ENCODE measurements around the gene POGZ.

The POGZ gene

GRCh38 chr1:151369621-151370048 lies 89.7 kb downstream of the POGZ start:
- no peak for DNase-seq

GRCh38 chr1:151369302-151369610 lies 90.0 kb downstream of the POGZ start:
- DNase-seq = no peak

DNA sequence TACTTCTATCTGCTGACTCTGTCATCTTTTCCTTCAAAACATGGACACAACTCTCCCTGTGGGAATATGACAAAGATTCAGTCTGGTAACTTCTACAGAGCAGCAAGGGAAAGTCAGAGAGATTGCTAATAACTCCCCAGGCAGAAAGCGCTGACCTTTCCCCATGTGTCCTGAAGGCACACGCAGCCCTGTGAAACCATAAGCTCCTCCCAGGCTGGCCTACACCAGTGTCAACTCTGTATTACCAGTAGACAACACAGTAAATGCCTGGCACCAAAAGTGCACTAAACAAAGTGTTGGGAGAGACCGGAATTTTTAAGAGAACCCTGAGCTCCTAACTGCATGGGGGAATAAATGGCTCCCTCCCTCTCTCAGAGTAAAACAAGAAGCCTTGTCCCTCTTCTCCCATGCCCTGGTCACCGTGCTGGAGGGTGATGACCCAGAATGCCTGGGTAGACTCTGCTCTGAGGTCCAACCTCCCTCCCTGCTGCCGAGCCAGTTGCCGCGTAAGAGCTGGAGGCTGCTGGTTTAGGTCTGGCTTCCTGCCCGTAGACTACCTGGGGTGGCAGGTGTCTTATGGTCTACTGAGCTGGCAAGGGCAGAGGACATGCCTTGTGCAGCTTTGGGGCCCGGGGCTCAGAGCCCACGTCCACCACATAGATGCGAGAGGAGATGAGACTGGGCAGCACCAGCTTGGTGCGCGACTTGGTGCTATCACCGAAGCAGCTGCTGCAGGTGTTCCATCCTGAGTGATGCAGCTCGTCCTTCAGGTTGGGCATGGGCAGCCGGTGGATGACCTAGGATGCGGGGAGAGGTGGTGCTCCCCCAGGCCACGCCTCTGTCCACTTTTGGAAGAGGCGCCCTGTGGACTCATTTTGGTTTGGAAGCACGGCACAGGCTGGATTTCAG lies 90.6 kb downstream of the POGZ start:
- no peak for DNase-seq

DNA sequence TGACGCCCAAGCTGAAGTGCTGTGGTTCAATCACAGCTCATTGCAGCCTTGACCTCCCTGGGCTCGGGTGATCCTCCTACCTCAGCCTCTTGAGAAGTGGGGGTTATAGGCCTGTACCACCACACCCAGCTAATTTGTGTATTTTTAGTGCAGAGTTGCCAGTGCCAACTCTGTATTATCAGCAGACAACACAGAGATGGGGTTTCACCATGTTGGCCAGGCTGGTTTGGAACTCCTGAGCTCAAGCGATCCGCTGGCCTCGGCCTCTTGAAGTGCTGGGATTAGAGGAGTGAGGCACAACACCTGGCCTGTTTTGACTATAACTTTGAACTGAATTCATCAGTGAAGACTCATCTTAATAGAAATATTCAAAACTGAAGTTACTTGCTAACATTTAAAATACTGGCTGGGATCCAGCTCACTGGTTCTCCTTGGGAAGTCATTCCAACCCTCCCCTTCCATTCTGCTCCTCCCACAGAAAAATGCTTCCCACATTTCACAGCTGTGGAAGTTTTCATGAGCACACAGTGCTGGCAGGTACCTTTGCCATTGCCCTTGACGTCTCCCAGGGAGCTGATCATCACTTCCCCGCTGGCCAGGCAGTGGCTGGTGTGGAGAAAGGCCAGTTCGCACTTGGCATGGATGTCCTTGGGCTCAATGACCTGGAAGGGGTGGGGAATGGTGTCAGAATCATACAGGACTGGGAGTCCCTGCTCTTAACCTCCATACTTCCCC lies 91.5 kb downstream of the POGZ start:
- DNase-seq = no peak

GRCh38 chr1:151364996-151365395 lies 94.3 kb downstream of the POGZ start:
- DNase-seq = no peak

GRCh38 chr1:151362308-151363155 lies 96.8 kb downstream of the POGZ start:
- DNase-seq = no peak

DNA sequence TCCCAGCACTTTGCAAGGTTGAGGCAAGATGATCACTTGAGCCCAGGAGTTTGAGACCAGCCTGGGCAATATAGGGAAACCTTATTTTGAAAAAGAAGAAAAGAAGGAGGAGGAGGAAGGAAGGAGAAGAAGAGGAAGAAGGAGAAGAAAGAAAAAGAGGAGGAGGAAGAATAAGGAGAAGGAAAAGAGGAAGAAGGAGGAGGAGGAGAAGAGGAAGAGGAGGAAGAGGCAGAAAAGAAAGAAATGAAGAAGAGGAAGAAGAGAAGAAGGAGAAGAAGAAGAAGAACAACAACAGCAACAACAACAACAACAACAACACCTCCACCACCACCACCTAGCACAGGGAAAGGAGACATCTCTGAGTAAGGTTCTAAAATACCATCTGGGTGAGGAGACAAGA lies 97.4 kb downstream of the POGZ start:
- DNase-seq = no peak

DNA sequence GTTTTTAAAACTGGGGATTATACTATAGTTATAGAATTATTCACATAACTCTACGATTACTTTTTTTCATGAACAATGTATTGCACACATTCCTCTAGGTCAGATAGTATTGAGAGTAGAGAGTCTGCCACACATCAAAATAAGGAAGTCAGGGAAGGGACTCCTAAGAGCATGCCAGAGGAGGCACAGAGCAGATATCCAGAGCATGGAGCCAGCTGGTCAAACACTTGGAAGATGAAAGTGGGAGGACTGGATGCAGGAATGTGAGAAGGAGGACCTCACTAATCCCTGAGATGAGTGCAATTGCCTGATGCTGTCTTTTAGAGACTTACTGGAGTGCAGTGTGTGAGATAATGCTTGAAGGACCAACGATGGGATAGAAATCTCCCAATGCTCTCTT lies 102.6 kb downstream of the POGZ start:
- DNase-seq = no peak

Measured in CD4-positive, alpha-beta T cell treated with Interleukin-6 for 4 hours (primary cell).